Colonic mucosa (tissue), 4 donors: ENCODE measurements around the gene NAA35. TPM values are rescaled to one million over a fixed set of nuclear protein-coding genes. Genes with fewer than 3 reads are reported as not detected.

Experiments used
- DNase-seq: peaks from one replicate; pipeline ENCODE4 v3.0.0-alpha.2; 2020
- H3K27ac ChIP-seq: fragments of 200-600 bp; one replicate; pipeline ENCODE4 v1.8.0; 2021
- H3K27me3 ChIP-seq: fragments of 200-600 bp; one replicate; pipeline ENCODE4 v1.8.0; 2021
- H3K36me3 ChIP-seq: fragments of 200-600 bp; one replicate; pipeline ENCODE4 v1.8.0; 2021
- H3K4me1 ChIP-seq: fragments of 200-600 bp; one replicate; pipeline ENCODE4 v1.8.0; 2021; ENCODE audit warnings: mild to moderate bottlenecking
- H3K4me3 ChIP-seq: fragments of 200-600 bp; one replicate; pipeline ENCODE4 v1.8.0; 2021
- H3K9ac ChIP-seq, 2 donors: one replicate each; pipeline ENCODE4 v1.7.0; 2013; ENCODE audit warnings: control low read depth in 2 of 2, low read depth in 2 of 2, low read length in 2 of 2
- H3K9me3 ChIP-seq: fragments of 200-600 bp; one replicate; pipeline ENCODE4 v1.8.0; 2021
- CTCF ChIP-seq: fragments of 200-600 bp; IDR thresholded peaks from one replicate; pipeline ENCODE4 v1.8.0; 2022; ENCODE audit warnings: antibody characterized with exemption, mild to moderate bottlenecking
- intact Hi-C: fragments of 100-400 bp; cut with DNase I; formaldehyde crosslinking; loops from one replicate; pipeline ENCODE4 v1.14.1; 2022
- total RNA-seq, 2 donors: library from RNA; stranded (reverse); fragmentation: NEBNext Ultra II Directional in 1 of 2; extraction: Animal tissue kit (Norgen Biotek cat#: 25700) in 1 of 2; gene quantifications; one replicate each; pipeline ENCODE4 v1.2.1, GENCODE V29; 2021
- donor health status: healthy.
- donor health status: DM: no; HTN: no; CAD: no.
- donor health status: DM: no; HTN: no; CAD: no.

NAA35 gene
- total RNA-seq, 2 donors from 2014 or later, result 29.2 to 40.2 TPM

GRCh38 chr9:86040861-86041155, 99.9 kb downstream of the NAA35 start:
- Histone ChIP-seq H3K27ac (no peak overlapping the region), H3K27me3 (no peaks in the 10 kb centered on the region), H3K4me3 (no peak overlapping the region), H3K9me3 (no peaks in the 10 kb centered on the region), H3K36me3 (no peaks in the 10 kb centered on the region), H3K9ac (no peak overlapping the region), H3K4me1 (no peaks in the 10 kb centered on the region)
- TF ChIP-seq CTCF, result no peak
- intact Hi-C loops, result no loop called here
- no peak for DNase-seq

GRCh38 chr9:86041311-86041741, 100.4 kb downstream of the NAA35 start:
- Histone ChIP-seq H3K9ac (no peak overlapping the region), H3K4me3 (no peak overlapping the region), H3K4me1 (no peaks in the 10 kb centered on the region), H3K27me3 (no peaks in the 10 kb centered on the region), H3K27ac (no peak overlapping the region), H3K36me3 (no peaks in the 10 kb centered on the region), H3K9me3 (no peaks in the 10 kb centered on the region)
- DNase-seq, result no peak
- TF ChIP-seq CTCF, result no peak
- intact Hi-C loops, result no loop called here

GRCh38 chr9:86042199-86042978, 101.4 kb downstream of the NAA35 start:
- Histone ChIP-seq H3K27ac (no peak overlapping the region), H3K36me3 (no peaks in the 10 kb centered on the region), H3K4me1 (no peaks in the 10 kb centered on the region), H3K9me3 (no peaks in the 10 kb centered on the region), H3K4me3 (no peak overlapping the region), H3K27me3 (no peaks in the 10 kb centered on the region), H3K9ac (no peak overlapping the region)
- no peak for DNase-seq
- intact Hi-C loops, result no loop called here
- TF ChIP-seq CTCF, result no peak

DNA sequence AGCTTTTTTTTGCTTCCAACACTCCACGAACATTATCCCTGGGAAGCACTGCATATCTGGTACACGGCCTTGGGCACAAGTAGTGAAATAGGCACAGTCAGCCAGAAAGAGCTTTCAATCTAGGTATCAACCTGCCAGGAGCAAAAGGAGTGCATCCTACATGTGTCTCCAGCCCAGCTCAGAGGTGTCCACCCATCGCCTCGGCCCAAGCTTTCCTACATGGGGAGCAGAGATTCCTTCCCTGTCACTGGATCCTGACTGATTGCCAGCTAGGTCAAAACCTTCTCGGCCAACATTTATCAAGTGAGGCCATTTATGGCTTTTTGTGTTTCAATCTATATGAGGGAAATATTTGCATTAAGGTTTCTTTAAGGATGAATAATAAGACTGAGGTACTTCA, 102.6 kb downstream of the NAA35 start:
- no peaks in the 10 kb centered on the region for H3K4me1 ChIP-seq
- no peak for DNase-seq
- no peaks in the 10 kb centered on the region for H3K9me3 ChIP-seq
- no peaks in the 10 kb centered on the region for H3K27me3 ChIP-seq
- no peak overlapping the region for H3K4me3 ChIP-seq
- H3K27ac ChIP-seq, result no peak overlapping the region
- intact Hi-C loops, result no loop called here
- H3K9ac ChIP-seq, result no peak overlapping the region
- no peaks in the 10 kb centered on the region for H3K36me3 ChIP-seq
- no peak for TF ChIP-seq CTCF

- H3K27me3 ChIP-seq, result no peaks in the 10 kb centered on the region
- no peak overlapping the region for H3K27ac ChIP-seq
- H3K36me3 ChIP-seq, result no peaks in the 10 kb centered on the region
- intact Hi-C loops, result no loop called here
- no peaks in the 10 kb centered on the region for H3K4me1 ChIP-seq
- DNase-seq, result no peak
- no peak overlapping the region for H3K4me3 ChIP-seq
- TF ChIP-seq CTCF, result no peak
- no peaks in the 10 kb centered on the region for H3K9me3 ChIP-seq
- no peak overlapping the region for H3K9ac ChIP-seq
These were observed 103.1 kb downstream of the NAA35 start for GRCh38 chr9:86043999-86044398.
